ENCODE data around the gene ITGA2B.
A peak's percentile ranks its signal among the peaks of the same experiment; 100 is the strongest.

The ITGA2B gene

DNA sequence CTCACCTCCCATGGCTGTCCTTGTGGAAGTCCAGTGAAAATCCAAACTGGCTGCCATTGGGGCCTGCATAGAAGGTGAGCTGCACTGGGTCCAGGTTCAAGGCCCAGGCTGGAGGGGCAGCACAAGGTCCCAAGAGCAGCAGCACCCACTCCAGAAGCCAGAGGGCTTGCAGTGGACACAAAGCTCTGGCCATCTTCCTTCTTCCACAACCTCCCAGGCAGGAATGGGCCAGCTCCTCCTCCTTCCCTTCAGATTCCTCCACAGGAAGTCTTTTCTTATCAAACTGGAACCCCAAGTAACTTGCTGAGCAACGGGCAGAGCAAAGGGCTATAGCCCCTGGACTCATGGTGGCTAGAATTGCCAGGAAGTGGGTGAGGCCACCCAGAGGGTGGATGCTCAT is at the start of gene ITGA2B:
Gene ITGA2B (minus strand): TSS at position 369 of the 400 bp plus-strand sequence. CDS start 176 bp downstream, at position 193.
- DNase-seq, result no peak

DNA sequence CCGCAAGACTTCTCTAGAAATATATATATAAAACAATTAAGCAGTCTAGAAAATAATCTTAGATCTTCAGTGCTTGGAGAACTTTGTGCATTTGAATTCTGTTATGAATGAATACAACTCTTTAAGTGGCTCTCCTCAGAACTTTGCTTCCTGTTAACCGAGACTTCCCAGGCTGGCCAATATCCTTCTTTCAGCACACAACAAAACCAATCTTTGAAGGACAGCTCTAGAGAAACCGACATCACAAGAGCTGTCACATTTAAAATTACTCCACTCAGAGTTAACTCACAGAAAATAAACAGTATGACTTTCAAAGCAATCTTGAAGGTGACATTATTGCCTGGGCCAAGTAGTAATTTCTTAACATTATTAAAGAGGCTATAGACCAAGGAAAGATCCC is 49.7 kb upstream of the ITGA2B start:
- DNase-seq, result no peak

DNA sequence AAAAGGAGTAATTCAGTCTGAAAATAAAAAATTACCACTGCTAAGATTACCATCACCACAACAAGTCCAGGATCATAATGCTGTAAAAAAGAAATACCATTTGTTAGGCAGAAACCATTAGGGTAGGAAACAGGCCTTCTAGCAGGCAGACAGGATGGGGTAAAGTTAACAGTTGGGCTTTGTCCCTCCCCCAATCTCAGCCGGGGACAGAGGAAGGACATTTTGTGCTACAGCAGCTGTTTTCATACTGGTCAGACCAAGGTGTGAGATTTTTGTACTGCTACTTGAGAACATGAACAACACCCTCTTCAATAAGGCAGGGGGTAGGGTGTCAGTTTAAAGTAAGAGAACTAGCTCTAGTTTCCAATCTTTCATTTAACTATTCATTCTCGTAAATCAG is 49.2 kb upstream of the ITGA2B start:
- no peak for DNase-seq

DNA sequence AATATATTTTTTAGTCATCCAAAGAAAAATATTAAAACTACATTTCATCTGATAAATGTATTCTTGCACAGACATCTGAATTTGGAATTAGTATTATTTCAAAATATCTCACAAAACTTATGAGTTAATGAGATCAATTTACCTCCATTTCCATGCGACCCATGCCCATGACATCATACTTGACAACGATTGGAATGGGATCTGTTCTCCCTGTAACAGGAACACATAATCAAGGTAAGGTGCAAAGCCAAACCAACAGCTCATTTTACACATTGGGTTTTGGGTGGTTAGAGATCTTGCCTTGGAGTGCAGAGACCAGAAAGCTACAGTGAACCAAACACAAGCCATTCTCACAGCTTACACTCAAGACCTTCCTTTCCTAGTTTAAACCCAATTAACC is 46.9 kb upstream of the ITGA2B start:
- no peak for DNase-seq

DNA sequence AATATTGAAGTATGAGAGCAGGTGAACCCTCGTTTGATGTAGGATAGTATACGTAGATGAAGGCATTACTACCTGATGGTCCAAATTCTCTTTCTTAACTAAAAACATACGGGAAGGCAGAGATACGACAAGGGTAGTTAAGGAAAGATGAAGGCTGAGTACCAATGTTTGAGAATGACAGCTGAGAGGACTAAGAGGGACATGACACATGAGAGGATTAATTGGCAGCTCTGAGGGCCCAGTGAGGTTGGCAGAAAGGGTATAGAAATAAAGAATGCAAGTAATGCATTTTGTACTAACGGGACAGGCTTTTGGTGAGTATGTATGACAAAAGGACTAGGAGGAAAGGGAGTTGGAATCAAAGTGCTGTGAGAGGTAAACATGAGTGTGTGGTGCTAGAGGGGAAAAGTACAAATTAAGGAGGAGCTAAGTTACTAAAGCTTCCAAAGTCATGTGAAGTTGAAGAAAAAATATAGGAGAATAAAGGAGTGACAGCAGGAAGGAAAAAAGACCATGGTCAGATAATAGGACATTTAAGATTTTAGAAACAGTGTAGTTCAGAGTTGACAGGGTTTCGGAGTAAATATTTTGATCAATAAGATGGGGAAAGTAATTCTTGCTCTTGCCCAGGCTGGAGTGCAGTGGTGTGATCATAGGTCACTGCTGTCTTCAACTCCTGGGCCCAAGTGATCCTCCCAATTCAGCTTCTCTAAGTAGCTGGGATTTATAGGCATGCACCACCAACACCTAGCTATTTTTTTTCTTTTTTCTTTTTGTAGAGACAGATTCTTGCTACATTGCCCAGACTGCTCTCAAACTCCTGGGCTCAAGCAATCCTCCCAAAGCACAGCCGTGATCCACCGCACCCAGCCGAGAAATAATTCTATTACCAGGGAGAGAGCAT is 43.1 kb upstream of the ITGA2B start:
- no peak for DNase-seq

DNA sequence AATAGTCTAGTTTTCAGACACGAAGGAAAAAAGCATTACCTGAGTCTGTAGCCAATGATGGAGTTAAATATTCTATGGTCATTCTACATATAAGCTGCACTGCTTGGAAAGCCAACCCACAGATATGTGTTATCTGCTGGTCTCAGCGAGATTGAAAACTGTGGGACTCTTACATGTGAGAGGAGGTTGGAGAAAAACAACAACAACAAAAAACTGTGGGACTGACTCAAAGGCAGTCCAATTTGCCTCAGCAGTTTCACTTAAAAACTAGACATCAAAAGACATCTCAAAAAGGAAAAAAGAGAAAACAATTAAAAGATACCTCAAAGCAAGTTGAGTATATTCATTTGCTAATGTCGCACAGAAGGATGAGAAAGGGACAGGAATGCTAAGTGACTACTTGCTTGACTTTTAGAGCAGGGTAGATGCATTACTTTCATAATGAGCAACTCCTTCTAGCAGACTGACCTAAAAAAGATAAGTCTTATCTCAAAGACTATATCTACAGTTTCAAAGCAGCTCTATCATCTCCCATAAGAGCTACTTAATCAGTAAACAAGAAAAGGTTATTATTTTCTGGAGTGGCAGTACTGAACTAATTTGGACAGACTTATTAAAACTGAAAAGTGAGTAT is 35.5 kb upstream of the ITGA2B start:
- DNase-seq, result no peak

DNA sequence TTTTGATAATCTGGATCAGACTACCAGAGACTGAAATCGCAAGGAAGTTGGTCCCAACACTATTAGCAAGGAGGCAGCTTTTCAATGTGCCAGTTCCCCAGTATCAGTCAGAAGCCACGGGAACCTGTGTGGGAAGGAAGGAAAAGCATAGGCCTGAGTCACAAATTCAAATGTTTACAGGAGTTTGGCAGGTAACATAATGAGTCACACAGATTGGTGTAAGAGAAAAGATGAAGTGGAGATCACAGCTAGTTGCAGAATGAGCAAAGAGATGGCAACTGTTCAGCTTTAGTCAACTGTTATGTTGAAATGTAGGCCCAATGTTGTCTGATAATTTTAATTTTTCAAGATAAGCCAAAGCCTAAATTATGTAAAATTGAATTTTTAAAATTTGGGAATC is 28.1 kb upstream of the ITGA2B start:
- DNase-seq, result no peak

DNA sequence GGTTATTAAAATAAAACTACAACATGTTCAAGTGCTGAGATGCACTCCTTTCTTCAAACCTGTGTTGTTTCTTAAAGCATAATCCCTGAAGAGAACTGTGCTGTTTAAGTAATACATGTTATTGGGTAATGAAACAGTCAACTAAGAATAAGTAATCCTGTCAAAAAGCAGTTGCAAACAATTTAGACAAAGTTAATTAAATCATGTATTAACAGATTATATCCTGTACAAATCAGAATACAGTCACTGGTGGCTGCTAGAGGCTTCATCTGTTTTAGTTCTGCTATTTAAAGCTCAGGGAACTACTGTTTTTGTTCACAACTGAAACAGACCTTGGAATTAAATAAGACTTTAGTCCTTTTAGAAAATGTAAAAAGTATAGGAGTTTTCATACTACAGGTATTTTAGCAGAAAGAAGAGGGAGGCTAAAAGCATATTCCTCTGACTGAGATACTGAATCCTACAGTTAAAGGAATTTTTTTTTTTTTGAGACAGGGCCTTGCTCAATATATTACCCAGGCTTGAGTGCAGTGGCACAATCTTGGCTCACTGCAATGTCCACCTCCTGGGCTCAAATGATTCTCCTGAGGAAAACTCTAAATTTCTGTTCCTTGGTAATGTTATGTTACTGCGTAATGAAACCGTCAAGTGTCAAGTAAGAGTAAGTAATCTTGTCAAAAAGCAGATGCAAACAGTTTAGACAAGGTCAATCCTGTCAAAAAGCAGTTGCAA is 27.3 kb upstream of the ITGA2B start:
- DNase-seq, result no peak

DNA sequence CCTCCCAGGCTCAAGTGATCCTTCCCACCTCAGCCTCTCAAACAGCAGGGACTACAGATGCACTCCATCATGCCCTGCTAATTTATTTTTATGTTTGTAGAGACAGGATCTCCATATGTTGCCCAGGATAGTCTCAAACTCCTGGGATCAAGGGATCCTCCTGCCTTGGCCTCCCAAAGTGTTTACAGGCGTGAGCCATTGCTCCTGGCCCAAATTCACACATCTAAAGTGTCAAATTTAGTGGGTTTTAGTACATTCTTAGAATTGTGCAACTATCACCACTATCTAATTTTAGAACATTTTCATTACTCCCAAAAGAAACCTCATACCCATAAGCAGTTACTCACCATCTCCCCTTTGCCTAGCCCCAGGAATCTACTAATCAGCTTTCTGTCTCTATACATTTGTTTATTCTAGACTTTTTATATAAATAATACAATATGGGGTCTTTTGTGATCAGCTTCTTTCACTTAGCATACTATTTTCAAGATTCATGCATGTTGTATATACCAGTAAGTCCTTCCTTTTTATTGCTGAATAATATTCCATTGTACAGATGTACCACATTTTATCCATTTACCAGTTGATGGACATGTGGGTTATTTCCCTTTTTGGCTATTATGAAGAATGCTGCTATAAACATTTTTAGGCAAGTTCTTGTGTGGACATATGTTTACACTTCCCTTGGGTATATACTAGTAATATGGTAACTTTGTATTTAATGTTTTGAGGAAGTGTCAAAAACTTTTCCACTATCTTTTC is 25.1 kb upstream of the ITGA2B start:
- no peak for DNase-seq

DNA sequence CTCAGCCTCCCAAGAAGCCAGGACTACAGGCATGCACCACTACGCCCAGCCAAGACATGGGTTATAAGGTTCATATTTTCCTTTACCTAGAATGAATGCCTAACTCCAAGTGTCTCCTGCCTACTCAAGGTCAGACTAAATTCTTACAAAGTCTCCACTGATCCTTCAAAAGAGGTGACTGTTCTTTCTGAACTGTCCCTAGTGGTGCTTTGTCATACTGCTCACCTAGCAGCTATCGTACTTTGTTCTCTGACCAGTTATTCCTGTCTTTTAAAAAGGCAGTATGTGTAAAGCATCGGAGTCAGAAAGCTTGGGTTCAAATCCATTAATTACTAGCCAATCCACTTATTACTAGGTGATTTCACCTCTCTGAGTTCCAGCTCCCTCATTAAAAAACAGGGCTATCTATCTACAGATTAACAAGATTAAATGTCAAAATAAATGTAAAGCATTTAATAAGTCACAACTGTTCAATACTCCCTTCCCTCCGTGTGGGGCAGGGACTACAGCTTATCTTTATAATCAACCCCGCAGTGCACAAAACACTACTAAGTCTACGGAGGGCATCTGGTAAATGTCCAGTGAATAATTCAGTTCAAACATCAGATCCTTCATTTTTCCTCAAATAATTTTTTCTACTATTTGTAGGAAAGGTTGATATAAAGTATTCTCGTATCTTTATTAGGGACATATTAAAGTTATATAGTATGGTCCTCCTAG is 20.0 kb upstream of the ITGA2B start:
- no peak for DNase-seq

DNA sequence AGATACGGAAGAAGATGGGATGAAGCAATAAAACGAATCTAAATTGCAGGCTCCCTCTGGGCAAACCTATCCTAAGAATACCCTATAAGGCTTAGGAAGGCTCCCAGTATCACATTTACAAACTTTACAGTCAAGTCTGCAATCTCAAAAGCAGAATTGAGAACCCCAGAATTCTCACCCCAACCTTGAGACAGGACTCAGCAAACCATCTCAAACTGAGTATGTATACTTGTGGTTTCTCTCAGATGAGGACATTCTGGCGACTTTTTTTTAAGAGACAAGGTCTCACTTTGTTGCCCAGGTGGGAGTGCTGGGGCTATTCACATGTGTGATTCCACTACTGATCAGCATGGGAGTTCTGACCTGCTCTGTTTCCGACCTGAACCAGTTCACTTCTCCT is 19.3 kb upstream of the ITGA2B start:
- no peak for DNase-seq

DNA sequence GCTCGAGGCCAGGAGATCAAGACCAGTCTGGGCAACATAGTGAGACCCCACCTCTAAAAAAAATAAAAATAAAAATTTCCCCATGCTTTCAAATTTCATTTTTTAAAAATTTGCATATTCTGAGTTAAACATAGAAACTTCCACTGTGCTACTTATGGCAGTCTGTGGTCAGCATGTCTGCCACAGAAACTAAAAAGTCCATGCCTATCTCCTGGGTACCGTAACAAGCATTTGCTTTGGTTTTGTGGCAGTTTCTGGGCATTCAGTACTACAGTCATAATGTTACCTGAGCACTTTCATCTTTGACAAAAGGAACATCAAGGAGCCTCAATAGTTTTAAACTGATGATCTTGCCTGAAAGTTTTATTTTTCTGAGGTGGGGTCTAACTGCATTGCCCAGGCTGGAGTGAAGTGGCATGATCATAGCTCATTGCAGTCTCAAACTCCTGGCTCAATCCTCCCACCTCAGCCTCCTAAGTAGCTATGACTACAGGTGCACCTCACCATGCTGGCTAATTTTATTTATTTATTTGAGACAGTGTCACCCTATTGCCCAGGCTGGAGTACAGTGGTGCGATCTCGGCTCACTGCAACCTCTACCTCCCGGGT is 13.2 kb upstream of the ITGA2B start:
- DNase-seq, result no peak

DNA sequence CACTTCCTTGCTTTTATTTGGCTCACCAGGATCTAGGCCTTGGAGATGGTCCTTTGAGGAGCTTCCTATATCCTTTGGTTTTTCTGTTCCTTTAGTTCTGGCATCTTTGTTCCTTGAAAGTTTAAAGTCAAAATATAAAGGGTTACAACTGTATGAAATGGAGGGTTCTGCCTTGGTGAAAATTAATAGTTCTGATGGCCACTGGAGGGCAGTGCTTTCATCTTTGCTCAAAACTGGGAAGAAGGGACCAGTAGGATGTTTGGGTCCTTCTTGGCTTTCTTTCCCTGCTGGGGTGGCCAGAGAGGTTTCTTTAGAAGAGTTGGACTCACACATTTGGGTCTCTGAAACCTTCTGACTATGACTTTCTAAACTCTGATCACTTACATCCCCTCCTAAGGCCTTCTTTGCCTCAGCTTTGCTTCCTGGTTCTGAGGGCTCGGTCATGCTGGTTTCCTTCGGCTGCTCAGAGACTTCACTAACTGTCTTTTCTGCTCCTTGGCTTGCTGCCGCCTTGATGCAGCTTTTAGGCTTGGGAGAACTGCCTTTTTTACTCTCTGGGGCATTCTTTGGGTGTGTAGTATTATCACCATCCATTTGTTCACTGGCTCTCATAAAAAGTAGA is 10.9 kb upstream of the ITGA2B start:
- DNase-seq, result no peak

DNA sequence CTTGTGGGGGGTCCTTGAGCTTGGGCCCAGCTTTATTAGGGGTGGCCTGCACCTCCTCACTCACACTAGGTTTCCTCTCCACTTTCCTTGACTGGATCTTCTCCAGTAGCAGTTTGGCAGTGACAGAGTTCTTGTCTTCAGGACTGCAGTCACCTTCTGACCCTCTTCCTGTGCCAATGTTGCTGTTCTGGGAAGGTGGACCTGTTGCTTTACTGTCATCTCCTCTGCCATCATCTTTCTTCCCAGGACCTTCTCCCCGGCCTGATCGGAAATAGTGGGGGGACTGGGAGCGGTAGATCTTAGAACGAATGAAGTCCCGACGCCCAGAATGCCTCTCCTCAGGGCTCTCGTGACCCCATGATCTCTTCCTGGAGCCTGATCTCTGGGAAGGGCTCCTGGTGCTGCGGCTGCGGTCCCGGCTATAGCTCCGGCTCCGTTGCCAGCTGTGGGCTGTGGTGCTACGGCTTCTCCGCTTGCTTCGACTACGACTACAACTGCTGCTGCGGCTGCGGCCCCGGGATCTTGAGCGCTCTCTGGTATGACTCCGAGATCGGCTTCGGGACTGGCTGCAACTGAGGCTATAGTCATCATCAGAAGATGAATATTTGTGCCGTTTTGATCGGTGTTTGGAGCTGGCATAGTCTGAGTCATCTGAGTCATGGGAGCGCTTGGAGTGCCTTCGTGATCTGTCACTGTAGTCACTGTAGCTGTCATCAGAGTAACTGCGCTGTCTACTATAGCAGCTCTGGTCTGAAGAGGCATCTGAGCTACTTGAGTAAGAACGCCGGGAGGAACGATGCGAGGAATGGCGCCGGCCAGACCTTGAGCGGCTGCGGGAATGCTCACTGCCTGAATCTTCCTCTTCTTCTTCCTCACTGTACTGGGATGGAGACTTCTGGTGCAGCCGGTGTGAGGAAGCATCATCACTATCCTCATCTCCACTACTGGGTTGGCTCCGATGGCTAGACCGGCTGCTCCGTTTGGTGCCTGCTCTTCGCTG is 9.5 kb upstream of the ITGA2B start:
- DNase-seq, result no peak

DNA sequence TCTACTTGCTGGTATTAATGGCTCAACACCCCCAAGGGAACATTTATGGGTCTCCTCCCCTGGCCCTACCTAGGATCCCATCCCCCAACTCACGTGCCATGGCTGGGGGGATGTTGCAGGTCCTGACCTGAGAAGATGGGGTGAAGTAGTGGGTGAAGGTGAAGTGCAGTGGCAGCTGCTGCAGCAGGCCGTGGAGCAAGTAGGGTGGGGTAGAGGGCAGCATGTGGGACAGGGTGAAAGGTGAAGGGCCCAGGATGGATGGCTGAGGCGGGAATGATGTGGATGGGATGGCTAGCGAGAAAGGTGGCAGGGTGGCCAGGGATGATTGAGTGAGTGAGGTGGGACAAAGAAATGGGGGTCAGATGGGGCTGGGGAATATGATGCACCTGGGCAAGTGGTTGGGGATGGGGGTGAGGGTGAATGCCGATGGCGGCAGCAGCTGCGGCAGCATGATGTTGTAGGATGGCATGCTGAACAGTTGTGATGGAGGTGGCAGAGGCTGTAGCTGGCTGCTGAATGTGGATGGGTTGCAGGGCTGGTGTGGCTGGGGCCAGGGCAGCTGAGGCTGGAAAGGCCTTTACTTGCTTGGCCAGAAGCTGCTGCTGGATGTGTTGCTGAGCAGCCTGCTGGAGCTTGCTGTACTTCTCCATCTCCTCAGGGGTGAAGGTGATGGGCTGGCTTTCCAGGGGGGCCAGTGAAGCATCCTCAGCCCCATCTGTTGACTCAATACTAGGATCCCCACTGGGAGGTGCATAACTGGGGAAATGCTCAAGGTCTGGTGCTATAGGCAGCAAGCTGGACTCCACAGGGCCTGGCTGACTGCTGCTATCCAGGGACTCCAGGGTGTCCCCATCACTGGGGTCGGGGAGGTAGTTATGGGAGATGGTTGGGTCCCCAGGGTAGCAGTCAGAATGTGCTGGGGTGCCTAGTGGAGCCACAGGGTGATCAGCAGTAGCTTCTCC is 8.3 kb upstream of the ITGA2B start:
- no peak for DNase-seq

DNA sequence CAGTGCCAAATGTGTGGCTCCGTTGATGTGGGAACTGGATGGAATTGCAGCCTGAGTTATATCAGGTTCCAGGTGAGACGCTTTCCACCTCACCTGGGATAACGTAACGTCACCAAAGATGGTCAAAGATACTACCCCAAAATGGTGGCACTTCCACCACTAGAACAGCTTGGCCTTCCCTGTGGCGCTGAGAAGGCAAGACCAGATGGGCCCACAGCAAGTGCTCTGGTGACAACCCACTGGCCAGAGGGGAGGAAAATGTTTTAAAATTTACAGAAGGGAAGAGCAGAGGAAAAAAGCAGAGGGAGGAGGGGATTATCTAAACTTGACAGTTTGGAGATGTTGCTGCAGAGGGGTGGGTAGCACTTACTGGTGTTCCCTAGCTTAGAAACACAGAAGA is 7.5 kb upstream of the ITGA2B start:
- no peak for DNase-seq

DNA sequence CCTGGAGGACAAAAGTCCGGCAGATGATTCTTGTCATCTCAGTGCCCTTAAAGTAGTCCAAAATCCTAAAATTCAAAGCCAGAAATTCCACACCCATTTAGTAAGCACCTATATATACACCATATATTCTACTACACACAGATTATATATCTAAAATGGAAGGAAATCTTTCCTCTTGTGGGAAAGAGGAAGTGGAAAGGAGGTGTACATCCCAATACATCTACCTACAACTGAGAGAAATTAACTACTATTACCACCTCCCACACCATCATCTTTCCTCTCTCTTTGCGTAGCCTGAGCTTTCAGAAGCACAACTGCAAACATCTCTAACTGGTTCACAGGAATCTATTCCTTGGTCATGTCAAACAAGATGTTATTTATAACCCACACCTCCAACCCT is 5.4 kb upstream of the ITGA2B start:
- DNase-seq, result no peak

DNA sequence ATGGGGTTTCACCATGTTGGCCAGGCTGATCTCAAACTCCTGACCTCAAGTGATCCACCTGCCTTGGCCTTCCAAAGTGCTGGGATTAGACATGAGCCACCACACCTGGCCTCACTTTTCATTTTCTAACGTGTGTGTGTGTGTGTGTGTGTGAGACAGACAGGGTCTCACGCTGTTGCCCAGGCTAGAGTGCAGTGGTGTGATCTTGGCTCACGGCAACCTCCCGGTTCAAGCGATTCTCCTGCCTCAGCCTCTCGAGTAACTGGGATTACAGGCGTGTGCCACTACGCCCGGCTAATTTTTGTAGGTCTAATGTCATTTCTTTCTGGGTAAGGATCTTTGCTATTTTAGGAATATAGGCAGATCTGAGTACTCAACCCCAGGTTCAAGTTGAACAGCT is 4.7 kb upstream of the ITGA2B start:
- DNase-seq, result peak; percentile 14

Data from stimulated activated CD8-positive, alpha-beta memory T cell treated with anti-CD3 and anti-CD28 coated beads, Interleukin-4, amount 100 ng/mL, for 48 hours (primary cell).